HG02981 (cell line): Measurements from ENCODE around the gene PTPRK.
A peak's percentile ranks its signal among the peaks of the same experiment; 100 is the strongest.

Source experiments
- ATAC-seq: cut with Tn5 transposase; IDR thresholded peaks from one replicate; pipeline ENCODE4 v1.9.1; 2021; ENCODE audit warnings: mild to moderate bottlenecking, moderate library complexity; ENCODE audit not compliant: unreplicated experiment

Gene PTPRK

DNA sequence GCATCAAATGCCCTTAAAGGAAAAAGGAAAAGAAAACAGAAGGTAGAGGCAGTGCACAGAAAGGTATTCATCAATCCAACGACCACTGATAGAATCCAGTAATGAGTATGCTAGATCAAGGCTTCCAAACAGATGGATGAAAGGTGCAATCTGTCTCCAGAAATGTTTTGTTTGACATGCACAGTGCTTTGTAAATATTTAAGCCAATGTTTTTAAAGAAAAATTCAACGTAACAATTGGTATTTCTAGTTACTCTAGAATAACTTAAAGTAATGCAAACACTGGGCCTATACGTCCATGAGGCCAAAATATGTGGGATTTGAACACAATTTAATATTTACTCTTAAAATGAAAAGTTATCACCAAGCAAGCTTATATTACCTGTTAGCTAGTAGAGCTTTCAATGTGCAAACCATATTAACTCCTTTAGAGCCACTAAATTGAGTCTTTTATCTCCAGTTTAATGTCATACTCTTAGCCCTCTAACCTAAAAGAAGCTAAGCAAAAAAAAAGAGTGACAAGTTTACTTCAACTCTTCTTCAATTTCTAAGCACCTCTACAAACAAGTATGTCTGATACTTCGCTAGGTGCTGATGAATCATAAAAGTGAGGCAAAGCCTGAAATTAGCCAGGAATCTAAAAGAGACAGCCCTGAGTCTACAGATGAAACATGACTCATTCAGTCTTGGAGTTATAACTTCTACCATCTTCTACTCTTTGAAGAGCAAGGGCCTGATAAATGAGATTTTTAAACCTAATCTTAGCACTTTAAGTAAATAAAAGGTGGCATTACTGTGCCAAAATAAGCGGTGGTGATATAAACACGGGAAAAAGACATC, 169.8 kb downstream of the PTPRK start:
- no peak for ATAC-seq

DNA sequence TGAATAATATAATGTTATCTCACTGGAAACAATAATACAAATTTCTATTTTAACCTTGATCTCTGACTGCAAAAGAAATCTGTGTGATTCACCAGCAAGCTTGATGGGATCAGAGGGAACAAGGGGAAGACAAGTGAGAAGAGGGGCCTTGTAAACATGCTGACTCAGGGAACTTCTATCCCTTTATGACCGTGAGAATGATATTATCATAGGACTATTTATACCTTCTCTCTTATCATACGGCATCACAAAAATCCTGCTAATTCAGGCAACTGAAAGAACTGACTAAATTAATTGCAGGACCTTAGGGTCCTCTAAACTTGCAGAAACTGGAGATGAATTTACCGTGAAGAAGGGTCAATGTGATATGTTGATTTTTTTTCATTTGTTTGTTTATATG, 173.3 kb downstream of the PTPRK start:
- no peak for ATAC-seq

DNA sequence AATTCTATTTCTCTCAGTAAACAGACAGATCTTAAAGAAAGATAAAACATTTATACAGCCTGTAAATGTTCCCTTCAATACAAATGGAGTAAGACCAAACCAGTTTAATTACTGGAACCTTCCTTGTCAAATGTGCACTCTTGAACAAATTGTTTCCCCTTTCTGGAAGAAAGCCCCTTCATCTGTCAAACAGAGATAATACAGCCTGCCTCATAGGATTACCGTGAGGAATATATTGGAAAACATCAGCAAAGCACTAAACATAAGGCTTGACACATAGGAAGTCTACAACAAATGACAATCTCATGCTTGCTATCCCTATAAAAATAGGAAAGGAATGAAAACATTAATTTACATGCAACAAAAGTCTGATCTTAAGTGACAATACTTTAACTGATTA, 173.8 kb downstream of the PTPRK start:
- ATAC-seq = no peak

DNA sequence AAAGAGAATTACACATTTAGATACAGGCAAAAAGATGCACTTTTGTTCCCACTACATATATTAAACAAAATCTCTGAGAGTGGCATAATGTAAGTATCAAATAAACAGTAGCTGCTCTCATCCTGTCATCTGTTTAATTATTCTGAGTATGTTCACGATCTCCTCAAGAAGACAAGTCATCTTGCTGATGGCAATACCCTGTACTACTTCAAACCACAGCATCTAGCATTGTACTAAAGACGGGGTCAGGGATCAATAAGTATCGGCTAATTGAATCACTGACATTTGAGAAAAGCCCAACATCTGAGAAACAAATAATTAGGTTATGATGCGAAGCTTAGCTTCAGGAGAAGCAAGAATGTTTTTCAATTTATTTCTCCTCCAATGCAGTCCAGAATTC, 175.1 kb downstream of the PTPRK start:
- ATAC-seq = no peak

DNA sequence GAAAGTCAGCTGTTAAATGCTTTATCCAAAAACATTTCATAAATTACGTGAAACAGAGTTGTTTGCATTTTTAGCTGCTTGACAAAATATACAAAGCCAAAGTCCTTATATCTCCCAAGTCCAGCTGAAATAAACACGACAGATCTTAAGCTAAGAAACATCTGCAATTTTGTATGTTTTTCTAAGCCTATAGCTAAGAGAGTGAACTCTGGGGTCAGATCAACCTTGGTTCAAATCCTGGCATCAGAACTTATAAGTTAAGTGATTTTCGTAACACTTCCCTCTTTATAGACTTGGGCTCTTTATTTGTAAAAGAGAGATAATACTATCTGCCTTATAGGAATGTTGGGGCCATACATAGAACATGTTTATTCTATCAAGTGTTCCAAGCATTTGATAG, 176.7 kb downstream of the PTPRK start:
- no peak for ATAC-seq

DNA sequence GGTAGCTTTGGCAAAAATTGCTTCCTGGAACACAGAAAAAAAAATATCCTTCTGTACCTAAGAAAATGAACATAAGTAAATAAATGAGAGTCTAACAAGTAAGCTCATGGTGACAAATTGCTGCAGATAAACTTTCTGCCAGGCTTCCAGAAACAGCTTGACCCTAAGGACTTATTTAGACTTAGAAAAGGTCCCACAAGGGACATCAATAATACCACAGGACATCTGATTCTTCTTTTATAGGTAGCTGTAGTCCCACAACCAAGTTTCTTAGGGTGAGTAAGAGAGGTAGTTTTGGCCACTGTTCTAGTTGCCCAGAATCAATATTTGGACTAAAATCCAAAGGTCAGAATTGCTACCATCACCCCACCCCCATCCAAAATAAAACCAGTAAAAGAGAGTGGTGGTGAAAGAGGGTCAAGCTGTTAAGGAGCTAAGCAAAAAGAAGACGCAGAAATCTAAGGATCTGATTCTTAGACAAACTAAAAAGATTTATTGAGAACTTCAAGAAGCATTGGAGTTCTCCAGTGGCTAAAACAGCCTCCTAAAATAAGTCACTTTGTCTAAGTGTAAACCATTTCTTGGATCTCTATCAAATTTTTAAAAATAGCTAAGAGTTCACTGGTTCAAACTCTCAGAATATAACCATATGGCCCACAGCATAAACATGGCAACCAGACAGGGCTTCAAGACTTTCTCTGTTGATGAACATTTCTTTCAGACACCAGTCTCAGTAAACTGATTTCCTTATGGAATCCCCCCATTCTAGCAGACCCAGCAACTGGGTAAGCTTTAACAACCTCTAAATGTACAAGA, 180.6 kb downstream of the PTPRK start:
- ATAC-seq = no peak

DNA sequence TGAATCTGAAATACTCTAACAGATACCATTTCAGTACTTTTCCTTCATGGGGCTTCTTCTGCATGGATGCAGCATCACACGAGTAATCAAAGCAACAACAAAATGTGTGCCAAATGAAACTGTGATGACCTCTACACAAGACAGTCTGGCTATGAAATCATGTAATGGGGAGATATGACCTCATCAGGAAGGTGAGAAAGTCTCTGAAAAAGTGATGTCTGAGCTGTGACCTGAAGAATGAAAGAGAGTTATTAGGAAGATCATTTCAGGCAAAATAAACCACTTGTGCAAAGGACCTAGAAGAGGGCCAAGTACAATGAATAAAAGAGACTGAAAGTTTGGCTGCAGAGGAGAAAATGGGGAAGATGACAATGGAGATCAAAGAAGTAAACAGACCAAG, 182.8 kb downstream of the PTPRK start:
- no peak for ATAC-seq

DNA sequence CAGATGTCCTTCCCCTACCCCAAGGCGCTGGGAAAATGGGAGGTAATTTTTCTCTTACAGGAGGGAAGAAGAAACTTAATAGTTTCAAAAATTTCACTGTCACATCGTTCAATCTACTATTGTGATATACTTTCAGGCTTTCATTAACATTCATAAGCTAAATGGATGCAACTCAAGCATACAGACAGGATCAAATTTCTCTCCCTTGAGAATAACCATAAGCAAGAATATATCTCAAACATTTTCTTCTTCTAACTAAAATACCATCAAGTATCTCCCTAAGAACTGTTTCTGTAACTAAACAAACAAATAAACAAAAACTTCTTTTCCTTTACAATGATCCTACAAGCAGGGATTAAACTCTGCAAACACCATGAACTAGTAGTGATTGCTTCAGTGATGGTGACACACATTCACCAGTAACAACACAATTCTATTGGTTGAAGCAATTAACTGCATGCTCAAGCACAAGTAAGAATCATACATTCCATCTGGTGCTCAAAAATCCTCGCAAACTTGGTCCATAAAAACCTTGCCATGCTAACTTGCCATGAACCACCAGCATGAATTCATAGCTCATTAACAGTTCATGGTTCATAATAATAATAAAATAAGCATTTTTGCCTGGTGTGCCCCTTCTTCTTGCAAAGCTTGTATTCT, 183.8 kb downstream of the PTPRK start:
- ATAC-seq = no peak

DNA sequence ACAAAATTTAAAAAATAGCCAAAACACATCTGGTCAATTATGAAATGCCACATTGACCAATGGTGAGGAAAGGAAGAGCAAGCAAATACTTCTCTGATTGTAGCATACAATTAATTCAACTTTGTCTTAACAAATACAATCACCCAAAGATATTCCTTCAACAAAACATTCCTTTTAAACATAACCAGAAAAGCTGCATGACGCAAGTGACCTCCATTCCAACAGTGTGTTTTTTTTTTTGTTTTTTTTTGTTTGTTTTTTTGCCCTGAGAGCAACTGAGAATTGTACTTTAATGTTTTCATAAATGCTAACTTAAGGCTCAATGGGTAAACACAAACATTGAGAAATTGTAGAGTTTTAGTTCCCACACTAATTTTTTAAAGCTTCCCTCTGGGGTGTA, 184.4 kb downstream of the PTPRK start:
- ATAC-seq = no peak

DNA sequence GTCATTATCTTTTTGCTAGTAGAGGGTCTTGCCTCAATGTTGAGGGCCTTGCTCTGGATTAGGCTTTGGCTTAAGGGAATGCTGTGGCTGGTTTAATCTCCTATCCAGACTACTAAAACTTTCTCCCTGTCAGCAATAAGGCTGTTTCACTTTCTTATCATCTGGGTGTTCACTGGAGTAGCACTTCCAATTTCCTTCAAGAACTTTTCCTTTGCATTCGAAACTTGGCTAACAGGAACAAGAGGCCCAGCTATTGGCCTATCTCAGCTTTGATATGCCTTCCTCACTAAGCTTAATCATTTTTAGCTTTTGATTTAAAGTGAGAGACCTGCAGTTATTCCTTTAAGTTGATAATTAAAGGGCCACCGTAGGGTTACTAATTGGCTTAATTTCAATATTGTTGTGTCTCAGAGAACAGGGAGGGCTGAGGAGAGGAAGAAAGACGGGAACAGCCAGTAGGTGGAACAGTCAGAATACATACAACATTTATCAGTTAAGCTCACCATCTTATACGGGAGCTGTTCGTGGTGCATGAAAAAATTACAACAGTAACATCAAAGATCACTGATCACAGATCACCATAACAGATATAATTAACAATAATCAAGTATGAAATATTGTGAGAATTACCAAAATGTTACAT, 186.7 kb downstream of the PTPRK start:
- ATAC-seq = no peak

DNA sequence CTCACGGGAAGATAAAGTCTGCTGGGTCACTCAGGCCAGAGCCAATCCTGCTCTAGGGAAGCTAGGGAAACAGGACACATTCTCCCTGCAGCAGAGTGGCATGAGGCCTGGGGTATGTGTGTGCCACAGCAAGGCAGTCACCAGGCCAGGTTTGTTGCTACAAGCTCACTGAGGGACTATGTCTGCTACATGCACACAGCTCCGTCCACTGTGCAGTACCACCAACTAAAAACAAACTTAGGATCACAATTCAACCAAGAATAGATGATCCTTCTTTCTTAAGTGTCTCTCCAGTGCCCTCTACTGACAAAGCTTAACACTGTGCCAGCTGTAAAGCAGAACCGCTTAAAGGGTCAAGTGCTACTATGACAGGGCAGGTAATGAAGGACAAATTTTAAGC, 192.5 kb downstream of the PTPRK start:
- peak; percentile 75 for ATAC-seq

DNA sequence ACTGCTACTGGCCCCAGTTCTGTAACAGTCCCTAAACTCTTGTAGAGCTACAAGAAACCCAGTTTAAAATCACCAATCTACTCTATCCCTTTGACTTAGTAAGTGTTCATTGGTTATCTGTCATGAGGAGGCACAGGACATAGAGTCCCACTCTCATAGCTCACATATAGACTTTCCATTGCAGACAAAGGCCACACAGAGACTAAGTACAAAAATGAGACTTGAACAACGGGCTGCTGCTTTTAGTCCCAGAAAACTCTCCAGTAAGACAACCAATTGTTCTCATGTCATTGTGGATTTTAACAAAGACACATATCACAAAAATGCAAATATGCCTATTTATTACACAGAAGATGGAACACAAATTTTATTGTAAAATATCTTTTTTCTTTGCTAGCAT, 197.4 kb downstream of the PTPRK start:
- no peak for ATAC-seq

DNA sequence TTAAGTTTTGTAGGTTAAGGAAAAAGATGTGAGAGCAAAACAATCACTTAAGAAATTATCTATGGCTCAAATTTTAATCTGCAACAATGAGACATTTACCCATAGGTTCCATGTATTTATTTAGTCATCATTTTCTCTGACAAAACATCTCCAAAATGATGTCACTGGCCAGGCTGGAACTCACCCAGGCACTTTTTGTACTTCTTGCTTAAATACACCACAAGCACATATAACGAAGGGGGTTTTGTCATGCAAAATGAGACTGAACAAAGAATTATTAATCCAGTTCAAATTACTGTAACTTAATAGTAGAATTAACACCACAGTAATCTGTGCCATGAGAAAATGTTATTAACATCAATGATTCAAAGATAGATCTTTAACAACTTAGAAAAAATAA, 200.5 kb downstream of the PTPRK start:
- no peak for ATAC-seq

DNA sequence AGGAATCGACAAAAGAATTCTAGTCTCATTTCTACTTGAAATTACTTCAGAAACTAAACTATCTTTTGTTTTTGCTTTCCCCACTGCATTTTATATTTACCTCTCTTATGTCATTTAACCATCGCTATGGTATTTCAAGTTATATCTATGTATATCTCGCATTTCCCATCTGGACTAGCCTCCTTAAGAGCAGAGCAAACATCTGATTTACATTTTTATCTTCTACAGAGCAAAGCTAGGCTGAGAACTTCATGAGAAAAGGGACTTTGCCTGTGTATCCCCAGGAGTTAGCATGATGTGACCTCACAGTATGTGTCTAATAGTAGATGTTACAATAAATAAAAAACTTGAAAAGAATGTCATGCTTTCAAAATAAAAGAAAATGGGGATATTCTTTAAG, 201.2 kb downstream of the PTPRK start:
- ATAC-seq = no peak

DNA sequence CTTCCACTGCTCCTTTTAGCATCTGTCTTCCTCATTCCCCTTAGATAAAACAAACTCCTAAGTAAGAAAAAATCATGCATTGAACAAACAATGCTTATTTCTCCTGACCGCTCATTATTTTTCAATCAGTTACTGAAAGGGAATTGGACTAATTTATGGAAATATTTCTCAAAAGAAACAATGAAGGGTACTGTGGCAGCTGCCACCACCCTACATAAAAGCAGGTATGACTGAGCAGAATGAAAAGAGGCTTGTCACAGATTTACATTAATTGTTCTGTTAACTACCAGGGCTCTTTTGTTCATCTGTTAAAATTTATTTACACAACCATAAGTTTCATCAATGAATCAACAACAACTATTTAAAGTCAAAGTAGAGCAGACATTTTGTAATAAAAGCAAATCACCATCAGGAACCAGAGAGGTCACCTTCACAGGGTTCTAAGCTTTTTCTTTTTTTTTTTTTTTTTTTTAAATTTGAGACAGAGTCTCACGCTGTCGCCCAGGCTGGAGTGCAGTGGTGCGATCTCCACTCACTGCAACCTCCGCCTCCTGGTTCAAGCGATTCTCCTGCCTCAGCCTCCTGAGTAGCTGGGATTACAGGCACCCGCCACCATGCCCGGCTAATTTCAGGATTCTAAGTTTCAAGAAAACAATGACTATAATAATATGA, 204.0 kb downstream of the PTPRK start:
- ATAC-seq = no peak

DNA sequence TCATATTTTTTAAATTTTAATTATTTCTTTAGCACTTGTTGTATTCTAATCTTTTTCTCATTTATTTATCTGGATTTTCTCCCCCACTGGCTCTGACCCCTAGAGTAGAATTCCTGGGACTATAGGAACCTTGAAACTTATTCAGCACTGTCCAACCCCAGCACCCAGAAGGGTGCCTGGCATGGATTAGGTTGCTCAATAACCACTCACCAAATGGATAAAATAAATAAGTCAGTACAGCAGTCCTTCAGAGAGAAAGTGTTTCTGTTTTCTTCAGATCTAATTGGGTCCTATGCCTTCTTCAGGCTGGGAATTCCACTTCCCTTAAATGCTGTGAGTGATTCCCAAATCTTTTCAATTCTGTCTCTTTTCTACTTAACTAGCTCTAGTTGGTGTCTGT, 206.2 kb downstream of the PTPRK start:
- ATAC-seq = no peak

DNA sequence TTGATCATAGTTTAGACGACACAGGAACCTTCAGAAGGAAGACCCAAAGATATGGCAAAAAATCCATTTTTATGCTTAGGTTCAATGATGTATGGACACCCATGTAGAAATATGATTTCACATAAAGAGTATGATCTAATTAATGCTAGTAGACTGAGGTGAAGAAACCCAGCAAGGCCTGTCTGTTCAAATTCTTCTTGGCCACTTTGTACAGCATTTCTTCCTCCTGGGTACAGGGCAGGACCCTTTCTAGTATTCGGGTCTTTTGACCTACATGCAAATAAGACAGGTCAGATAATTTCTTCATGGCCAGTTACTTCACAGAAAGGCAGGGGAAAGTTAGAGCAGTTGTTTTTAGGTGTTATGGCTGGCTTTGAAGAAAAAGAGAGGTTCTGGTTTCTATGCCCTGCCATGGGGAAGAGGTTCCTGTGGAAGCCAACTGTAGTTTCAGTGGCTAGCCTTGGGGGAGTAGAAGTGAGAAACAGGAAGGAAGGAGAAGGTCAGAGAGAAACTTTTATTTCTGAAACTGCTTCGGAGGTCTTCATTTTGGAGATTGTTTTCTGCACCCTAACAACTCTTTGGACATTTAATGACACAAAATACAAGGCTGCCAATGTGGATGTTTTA, 208.3 kb downstream of the PTPRK start:
- peak; percentile 73 for ATAC-seq

DNA sequence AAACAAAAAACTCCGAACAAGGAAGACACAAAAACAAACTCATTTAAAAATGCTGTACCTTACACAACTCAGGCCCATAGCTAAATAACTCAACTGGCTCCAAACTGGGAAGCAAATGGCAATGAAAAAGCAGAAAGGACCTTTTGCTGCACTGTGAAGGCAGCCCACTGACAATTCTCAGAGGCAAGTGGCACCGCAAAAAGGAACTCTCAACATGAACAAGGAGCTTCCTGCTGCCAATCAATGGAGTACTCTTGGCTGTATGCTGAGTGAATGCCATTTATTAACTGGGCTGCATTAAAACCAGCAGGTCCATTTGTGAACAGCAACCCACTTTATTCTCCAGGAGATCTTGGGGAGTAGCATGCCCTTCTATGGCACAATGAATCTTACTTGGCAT, 209.9 kb downstream of the PTPRK start:
- ATAC-seq = no peak

DNA sequence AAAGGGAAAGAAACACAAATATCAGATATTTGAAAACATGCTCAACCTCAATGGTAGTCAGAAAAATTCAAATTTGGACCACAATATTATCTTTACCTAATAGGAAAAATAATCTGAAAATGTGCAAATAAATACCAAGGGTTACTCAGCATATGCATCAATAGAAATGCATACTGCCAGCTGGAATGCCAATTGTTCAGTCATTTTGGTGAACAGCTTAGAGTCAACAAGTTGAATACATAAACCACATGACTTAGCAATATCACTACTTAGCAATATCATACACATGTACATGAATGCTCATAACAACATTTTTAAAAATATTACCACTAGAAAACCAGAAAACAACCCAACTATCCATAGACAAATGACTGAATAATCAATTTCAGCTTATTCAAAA, 212.7 kb downstream of the PTPRK start:
- ATAC-seq = no peak

DNA sequence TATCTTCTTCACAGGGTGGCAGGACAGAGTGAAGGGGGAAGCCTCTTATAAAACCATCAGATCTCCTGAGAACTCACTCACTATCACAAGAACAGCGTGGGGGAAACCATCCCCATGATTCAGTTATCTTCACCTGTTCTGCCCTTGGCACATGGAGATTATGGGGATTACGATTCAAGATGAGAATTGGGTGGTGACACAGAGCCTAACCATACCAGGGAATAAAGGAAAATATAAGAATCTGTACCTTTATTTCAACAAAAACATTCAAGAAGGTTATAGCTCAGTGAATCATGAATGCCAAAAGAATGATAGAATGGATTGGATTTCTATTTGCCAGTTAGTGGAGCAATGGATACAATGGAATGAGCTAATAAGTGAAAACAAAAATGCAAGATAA, 214.4 kb downstream of the PTPRK start:
- ATAC-seq = no peak
